H54 (cell line): Measurements from ENCODE around the gene MAMLD1.

Experiments used
- DNase-seq: peaks from one replicate; pipeline ENCODE4 v3.0.0; 2011; ENCODE audit warnings: low spot score, mixed read lengths; ENCODE audit not compliant: insufficient read length
- FAIRE-seq: peaks from 3 replicates; lab custom pipeline; 2011; peaks lifted over from hg19 to GRCh38; lab: Jason Lieb, UNC
- POLR2A ChIP-seq: IDR thresholded peaks from 2 replicates; pipeline ENCODE4 v1.6.1; 2011; ENCODE audit warnings: low read depth, mild to moderate bottlenecking, low read length

The MAMLD1 gene

DNA sequence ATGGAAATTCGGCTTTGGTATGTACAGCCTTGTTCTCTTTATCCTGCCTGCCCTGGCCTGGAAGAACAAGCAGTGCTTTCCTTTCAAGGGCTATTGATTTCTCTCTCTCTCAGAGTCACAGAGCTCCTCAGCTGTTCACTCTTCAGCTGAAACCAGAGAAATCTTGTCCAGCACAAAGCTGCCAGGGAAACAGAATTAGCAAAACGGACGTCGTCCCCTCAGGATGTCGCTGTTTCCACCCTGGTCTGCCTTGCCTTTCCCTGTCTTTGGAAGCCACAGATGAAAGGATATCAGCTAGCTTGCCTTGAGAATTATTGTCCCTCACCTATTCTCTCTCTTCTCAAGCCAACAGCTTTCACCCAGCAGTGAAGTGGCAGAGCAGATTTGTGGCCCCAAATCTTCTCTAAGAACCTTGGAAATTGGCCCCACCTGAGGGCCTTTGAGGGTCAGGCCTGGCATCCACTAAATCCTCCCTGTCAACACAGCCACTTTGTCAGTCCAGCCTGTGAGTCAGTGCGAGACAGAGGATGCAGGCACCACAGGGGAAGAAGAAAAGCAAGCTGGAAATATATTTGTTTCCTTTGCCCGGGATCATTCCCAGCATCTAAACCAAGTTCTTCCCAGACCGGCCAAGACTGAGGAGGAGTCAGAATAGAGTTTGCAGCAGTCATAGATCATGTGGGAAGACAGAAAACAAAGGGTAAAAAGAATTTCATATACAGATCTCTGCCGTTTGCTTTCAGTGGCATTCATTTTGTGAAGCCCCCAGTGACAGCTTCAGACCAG lies 141.5 kb downstream of the MAMLD1 start:
- FAIRE-seq (peak; percentile 11), DNase-seq (peak; percentile 24)
- no peak for TF ChIP-seq POLR2A

- no peak for TF ChIP-seq POLR2A
- FAIRE-seq (no peak), DNase-seq (no peak)
These were observed 142.9 kb downstream of the MAMLD1 start for GRCh38 chrX:150506020-150506419.

DNA sequence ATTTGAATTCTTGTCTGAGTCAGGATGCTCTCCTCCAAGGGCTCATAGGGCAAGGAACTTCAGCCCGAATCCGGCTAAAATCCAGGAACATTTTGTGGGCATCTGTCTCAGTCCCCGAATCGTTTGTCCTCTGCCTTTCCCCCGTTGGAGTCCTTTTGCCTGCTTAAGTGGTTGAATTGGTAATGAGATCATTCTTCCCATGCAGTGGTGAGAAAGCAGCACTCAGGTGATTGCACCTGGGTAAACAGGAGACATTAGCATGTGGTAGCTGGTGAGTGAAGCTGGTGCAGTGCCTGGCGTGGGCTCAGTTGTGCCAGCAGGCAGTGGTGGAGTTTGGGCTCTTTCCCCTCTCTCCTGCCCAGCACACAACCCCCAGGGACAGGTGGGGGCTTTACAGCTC lies 143.4 kb downstream of the MAMLD1 start:
- FAIRE-seq, result no peak

DNA sequence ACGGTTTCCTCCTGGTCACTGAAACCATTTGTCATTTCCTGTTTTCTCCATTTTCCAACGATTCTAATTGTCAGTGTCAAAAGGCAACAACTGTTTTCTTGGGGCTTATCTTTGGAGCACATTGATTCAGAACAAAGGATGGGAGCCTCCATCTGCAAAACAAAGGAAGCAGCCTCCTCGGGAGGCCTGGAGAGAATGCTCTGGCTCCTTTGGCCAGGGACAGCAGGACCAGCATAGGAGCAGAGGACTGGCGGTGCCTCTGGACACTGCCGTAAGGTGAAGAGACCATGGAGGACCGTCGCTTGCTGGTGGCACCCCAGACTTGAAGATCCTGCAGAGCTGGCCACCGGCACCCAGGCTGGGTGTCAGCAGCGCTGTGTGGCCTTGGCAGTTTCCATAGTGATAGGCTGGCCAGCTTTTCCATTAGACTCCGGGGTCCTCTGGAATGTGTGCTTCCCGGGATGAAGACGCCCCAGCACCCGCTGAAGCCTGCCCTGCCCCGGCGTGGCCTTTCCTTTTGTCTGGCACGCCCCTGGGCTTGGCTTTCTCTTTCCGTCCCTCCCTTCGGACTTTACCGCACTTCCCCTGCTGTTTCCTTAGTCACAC lies 144.2 kb downstream of the MAMLD1 start:
- TF ChIP-seq POLR2A, result no peak
- no peak for FAIRE-seq
- DNase-seq, result no peak

More for the DNA sequence above, 143.4 kb downstream of the MAMLD1 start:
- no peak for TF ChIP-seq POLR2A
- no peak for DNase-seq

GRCh38 chrX:150508018-150508417 lies 144.9 kb downstream of the MAMLD1 start:
- FAIRE-seq (no peak), DNase-seq (no peak)
- no peak for TF ChIP-seq POLR2A

DNA sequence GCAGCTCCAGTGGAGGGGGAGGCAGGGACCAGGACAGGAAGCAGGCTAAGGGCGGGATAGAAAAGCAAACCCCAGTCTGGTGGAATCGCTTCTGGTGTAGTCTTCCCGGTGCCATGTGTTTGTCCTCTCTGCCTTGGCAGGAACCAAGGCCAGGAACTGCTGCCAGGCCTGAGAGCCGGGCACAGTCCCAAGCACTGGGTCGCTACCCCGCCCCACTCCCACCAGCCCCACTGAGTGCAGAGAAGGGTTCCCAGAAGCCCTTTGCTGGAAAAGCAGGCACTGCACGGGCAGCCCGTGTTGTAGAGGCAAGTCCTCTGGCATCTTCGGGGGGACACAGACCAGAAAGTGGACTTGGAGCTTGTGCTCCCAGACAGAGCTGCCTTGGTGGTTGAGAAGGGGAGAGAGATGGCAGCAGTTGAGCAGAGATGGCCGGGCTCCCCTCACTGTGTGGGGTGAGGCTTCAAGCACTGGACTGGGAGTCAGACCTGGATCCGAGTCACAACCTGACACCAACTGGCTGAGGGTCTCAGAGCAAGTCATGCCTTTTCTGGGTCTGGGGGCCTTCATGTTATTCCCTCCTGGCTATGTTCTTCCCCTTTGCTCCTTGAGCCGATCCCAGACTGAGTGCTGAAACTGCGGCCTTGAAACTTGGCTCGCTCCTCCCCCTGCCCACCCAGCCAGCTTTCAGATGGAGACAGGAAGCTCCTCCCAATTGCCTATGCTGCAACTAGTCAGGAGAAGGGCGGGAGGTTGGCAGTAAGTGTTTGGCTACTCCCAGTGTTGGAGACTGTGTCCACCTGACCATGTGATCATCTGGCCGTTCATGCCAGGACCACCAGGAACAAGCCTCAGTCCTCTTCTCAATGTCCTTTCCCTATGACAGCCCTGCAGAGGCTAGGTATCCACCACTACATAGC lies 145.6 kb downstream of the MAMLD1 start:
- DNase-seq (no peak), FAIRE-seq (no peak)
- TF ChIP-seq POLR2A, result no peak

DNA sequence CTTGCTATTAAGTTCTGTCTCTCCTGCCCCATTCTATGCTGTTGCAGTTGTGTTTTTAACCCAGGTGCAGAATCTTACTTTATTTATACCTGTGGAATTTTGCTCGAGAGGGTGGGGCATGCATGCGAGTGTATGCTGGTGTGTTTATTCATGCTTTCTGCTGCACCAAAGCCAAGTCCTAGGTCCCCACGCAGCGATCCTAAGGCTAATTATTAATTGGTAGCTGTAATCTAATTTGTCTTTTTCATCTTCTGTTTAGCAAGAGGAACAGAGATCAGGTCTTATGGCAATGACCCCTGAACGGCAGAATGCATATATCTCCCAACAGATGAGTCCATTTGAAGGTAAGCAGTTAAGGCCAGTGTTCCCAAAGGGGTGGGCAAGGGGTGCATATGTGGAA lies 146.6 kb downstream of the MAMLD1 start:
- TF ChIP-seq POLR2A, result no peak
- DNase-seq, result no peak
- no peak for FAIRE-seq

GRCh38 chrX:150512461-150512901 lies 149.4 kb downstream of the MAMLD1 start:
- DNase-seq (no peak), FAIRE-seq (no peak)
- TF ChIP-seq POLR2A, result no peak

GRCh38 chrX:150513544-150513943 lies 150.4 kb downstream of the MAMLD1 start:
- no peak for FAIRE-seq
- TF ChIP-seq POLR2A, result no peak
- DNase-seq, result no peak

DNA sequence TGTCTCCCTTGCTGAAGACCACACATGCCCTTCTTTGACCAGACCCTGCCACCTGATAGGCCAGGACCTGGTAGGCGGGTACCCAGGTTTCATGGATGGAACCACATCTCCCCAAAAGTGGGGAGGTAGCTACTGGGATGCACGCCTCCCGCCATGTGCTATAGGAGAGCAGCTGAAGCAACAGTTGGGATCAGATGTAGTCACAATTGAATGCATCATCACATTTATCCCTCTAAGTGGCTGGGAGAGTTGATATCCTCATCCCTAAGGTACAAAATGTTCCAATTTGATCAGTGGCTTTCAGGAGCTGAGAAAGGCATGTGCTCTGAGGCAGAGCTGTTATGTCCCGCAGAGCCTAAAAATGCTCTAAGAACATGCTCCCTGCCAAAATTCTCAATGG lies 151.3 kb downstream of the MAMLD1 start:
- FAIRE-seq (no peak), DNase-seq (no peak)
- no peak for TF ChIP-seq POLR2A

GRCh38 chrX:150515801-150516200 lies 152.7 kb downstream of the MAMLD1 start:
- no peak for TF ChIP-seq POLR2A
- FAIRE-seq, result no peak
- no peak for DNase-seq

DNA sequence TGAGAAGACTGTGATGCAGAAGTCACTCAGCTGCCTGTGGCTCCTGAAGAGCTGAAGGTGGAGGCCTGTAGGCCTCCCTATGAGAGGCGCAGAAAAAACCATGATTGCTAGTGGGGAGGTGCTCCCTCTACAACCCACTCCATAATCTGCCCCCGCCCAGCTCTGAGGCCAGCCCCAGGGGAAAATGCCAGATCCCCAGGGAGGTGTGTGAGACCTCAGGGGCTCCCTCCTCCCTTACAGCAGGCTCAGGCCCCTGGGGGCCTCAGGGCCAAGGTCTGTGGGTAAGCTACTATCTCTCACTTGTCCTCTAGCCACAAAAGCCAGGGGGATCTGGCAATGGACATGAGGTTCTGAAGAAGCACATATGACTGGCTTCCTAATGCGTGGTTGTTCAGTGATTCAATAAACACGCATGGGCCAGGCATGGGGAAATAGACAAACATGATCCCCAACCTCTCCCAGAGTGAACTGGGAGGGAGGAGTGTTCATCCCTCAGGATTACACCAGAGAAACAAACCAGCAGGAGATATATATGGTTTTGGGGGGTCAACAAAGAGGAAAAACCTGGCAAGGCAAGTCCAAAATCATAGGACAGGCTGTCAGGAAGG lies 154.3 kb downstream of the MAMLD1 start:
- FAIRE-seq (no peak), DNase-seq (no peak)
- no peak for TF ChIP-seq POLR2A

DNA sequence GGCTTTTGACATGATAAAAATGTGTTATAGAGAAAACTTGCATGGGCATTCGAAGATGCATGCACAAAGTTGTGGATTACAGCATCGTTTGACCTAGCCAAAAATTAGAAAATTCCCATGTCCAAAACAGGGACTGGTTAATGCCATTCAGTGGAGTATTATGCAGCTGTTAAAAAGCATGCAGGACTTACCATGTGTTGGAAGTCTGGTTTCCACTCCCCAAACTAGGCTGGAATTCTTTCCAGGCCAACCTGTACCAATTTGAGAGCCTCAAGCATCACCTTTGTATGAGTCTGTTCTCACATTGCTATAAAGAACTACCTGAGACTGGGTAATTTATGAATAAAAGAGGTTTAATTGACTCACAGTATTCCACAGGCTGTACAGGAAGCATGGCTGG lies 159.4 kb downstream of the MAMLD1 start:
- FAIRE-seq (no peak), DNase-seq (no peak)
- TF ChIP-seq POLR2A, result no peak

- FAIRE-seq, result no peak
- no peak for TF ChIP-seq POLR2A
These were observed 162.2 kb downstream of the MAMLD1 start for GRCh38 chrX:150525061-150525919.

More at GRCh38 chrX:150525061-150525919, 162.2 kb downstream of the MAMLD1 start:
- DNase-seq, result no peak
